Neural progenitor cell (in vitro differentiated cells): ENCODE data around the gene CMTM1. TPM values are rescaled to one million over a fixed set of nuclear protein-coding genes. Genes with fewer than 3 reads are reported as not detected.

Source experiments
- DNase-seq: peaks from one replicate; pipeline ENCODE4 v3.0.0-alpha.2; 2016; ENCODE audit warnings: low spot score
- H2AFZ ChIP-seq: fragments of 200-600 bp; sonication (generic); replicated peaks from 2 replicates; pipeline ENCODE4 v1.6.1; 2016; ENCODE audit warnings: antibody characterized with exemption
- H3F3A ChIP-seq: fragments of 200-600 bp; sonication (generic); 2 replicates; pipeline ENCODE4 v1.6.1; 2016; ENCODE audit warnings: antibody characterized with exemption, low read depth
- H3K27ac ChIP-seq: fragments of 200-600 bp; sonication (generic); 2 replicates; pipeline ENCODE4 v1.5.1; 2016; ENCODE audit warnings: mild to moderate bottlenecking
- H3K27me3 ChIP-seq: fragments of 200-600 bp; sonication (generic); 2 replicates; pipeline ENCODE4 v1.6.1; 2016; ENCODE audit warnings: mild to moderate bottlenecking, moderate library complexity
- H3K36me3 ChIP-seq: fragments of 200-600 bp; sonication (generic); 2 replicates; pipeline ENCODE4 v1.5.1; 2016
- H3K4me1 ChIP-seq: fragments of 200-600 bp; sonication (generic); 2 replicates; pipeline ENCODE4 v1.6.1; 2016; ENCODE audit warnings: mixed run types
- H3K4me2 ChIP-seq: fragments of 200-600 bp; sonication (generic); 2 replicates; pipeline ENCODE4 v1.6.1; 2016
- H3K4me3 ChIP-seq: fragments of 200-600 bp; sonication (generic); 2 replicates; pipeline ENCODE4 v1.5.1; 2016
- H3K79me2 ChIP-seq: fragments of 200-600 bp; sonication (generic); 2 replicates; pipeline ENCODE4 v1.6.1; 2016; ENCODE audit warnings: low read depth
- H3K9ac ChIP-seq: fragments of 200-600 bp; sonication (generic); 2 replicates; pipeline ENCODE4 v1.6.1; 2016
- H3K9me3 ChIP-seq: fragments of 200-600 bp; sonication (generic); 2 replicates; pipeline ENCODE4 v1.5.1; 2016; ENCODE audit warnings: low read depth
- H4K20me1 ChIP-seq: fragments of 200-600 bp; sonication (generic); 2 replicates; pipeline ENCODE4 v1.6.1; 2016; ENCODE audit warnings: low read depth
- H3K27ac Mint-ChIP-seq: 3 replicates; pipeline ENCODE4 v1.8.0; 2021; ENCODE audit warnings: mixed read lengths
- H3K27me3 Mint-ChIP-seq: 2 replicates; pipeline ENCODE4 v1.8.0; 2022; ENCODE audit warnings: low read depth, mild to moderate bottlenecking, inconsistent platforms, moderate library complexity, mixed read lengths; ENCODE audit not compliant: insufficient read depth
- H3K36me3 Mint-ChIP-seq: 3 replicates; pipeline ENCODE4 v1.8.0; 2021; ENCODE audit warnings: mixed read lengths
- H3K4me1 Mint-ChIP-seq: 3 replicates; pipeline ENCODE4 v1.8.0; 2021; ENCODE audit warnings: mixed read lengths
- H3K4me3 Mint-ChIP-seq: 3 replicates; pipeline ENCODE4 v1.8.0; 2021; ENCODE audit warnings: mild to moderate bottlenecking, moderate library complexity, mixed read lengths
- H3K9me3 Mint-ChIP-seq: 3 replicates; pipeline ENCODE4 v1.8.0; 2020; ENCODE audit warnings: mixed read lengths
- EZH2 ChIP-seq: fragments of 200-600 bp; sonication (generic); IDR thresholded peaks from 2 replicates; pipeline ENCODE4 v1.6.1; 2017; ENCODE audit warnings: antibody characterized with exemption, mild to moderate bottlenecking, moderate library complexity
- EZH2phosphoT487 ChIP-seq: fragments of 200-600 bp; sonication (generic); IDR thresholded peaks from 2 replicates; pipeline ENCODE4 v1.6.1; 2017; ENCODE audit warnings: antibody characterized with exemption
- total RNA-seq: library from RNA; depleted of rRNA; stranded (reverse); fragments of >200 nt; gene quantifications from 2 replicates; pipeline ENCODE4 v1.2.3, GENCODE V29; 2015; ENCODE audit warnings: low replicate concordance
- TF ChIP-seq, protein P1 (sequence below): fragments of 200-600 bp; sonication (generic); IDR thresholded peaks from 2 replicates; pipeline ENCODE4 v1.5.1; 2017; ENCODE audit warnings: antibody characterized with exemption, mild to moderate bottlenecking

Gene CMTM1
- total RNA-seq, 1 donor from 2014 or later: not detected

DNA sequence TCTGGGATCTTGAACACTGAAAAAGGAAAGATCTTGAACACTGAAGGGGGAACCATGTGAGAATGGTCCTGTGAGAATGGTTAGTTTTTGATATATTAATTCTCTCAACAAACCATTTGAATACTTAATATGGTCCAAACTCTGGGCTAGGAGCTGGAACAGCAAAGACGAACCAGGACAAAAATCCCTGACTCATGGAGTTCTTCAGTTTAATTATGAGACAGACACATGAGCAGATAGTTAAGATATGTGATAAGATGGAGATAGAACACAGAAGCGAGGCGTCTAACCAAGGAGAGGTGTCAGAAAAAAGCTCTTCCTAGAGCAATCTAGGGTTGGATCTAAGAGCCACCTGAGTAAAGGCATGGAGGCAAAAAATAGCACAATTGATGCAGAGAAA lies 12.2 kb upstream of the CMTM1 start:
- no peak overlapping the region for H3K4me2 ChIP-seq
- peaks cover 5% of the 10 kb centered on the region for H3K9me3 Mint-ChIP-seq
- H3K4me1 Mint-ChIP-seq: peaks cover 22% of the 10 kb centered on the region
- H3K9me3 ChIP-seq: no peaks in the 10 kb centered on the region
- peaks cover 15% of the 10 kb centered on the region for H3K4me1 ChIP-seq
- H3K4me3 ChIP-seq: no peak overlapping the region
- H3K4me3 Mint-ChIP-seq: no peak overlapping the region
- H3K36me3 Mint-ChIP-seq: peaks cover 17% of the 10 kb centered on the region
- peaks cover 24% of the 10 kb centered on the region for H3F3A ChIP-seq
- H3K79me2 ChIP-seq: peaks cover 12% of the 10 kb centered on the region
- TF ChIP-seq, protein P1, sequence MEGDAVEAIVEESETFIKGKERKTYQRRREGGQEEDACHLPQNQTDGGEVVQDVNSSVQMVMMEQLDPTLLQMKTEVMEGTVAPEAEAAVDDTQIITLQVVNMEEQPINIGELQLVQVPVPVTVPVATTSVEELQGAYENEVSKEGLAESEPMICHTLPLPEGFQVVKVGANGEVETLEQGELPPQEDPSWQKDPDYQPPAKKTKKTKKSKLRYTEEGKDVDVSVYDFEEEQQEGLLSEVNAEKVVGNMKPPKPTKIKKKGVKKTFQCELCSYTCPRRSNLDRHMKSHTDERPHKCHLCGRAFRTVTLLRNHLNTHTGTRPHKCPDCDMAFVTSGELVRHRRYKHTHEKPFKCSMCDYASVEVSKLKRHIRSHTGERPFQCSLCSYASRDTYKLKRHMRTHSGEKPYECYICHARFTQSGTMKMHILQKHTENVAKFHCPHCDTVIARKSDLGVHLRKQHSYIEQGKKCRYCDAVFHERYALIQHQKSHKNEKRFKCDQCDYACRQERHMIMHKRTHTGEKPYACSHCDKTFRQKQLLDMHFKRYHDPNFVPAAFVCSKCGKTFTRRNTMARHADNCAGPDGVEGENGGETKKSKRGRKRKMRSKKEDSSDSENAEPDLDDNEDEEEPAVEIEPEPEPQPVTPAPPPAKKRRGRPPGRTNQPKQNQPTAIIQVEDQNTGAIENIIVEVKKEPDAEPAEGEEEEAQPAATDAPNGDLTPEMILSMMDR: no peak
- TF ChIP-seq EZH2phosphoT487: no peak
- no peak for TF ChIP-seq EZH2
- H2AFZ ChIP-seq: no peak overlapping the region
- H3K27me3 ChIP-seq: peaks cover 13% of the 10 kb centered on the region
- no peaks in the 10 kb centered on the region for H4K20me1 ChIP-seq
- peaks cover 12% of the 10 kb centered on the region for H3K27me3 Mint-ChIP-seq
- no peak overlapping the region for H3K27ac ChIP-seq
- H3K36me3 ChIP-seq: no peaks in the 10 kb centered on the region
- no peak overlapping the region for H3K27ac Mint-ChIP-seq
- DNase-seq: no peak
- H3K9ac ChIP-seq: no peak overlapping the region

DNA sequence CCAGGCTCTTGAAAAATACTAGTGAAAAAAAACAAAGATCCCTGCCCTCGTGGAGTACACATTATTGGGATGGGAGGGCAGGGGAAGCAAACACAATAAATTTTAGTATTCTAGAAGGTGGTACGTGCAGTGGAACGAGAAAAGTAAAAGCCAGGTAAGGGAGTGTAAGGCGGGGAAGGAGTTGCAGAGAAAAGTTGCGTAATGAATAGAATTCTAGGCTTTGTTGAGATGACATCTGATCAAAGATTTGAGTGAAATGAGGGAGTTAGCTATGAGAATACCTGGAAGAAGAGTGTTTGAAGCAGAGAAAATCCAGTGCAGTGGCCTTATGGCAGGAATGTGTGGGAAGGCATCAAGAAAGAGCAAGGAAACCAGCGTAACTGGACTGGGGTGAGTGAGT lies 11.7 kb upstream of the CMTM1 start:
- H3K27ac Mint-ChIP-seq: no peak overlapping the region
- peaks cover 19% of the 10 kb centered on the region for H3K4me1 Mint-ChIP-seq
- H4K20me1 ChIP-seq: no peaks in the 10 kb centered on the region
- TF ChIP-seq EZH2 (no peak), EZH2phosphoT487 (no peak)
- TF ChIP-seq, protein P1: no peak
- no peak overlapping the region for H3K4me3 Mint-ChIP-seq
- peaks cover 10% of the 10 kb centered on the region for H3K4me1 ChIP-seq
- H3K9ac ChIP-seq: no peak overlapping the region
- no peak overlapping the region for H3K4me3 ChIP-seq
- no peak overlapping the region for H2AFZ ChIP-seq
- peaks cover 13% of the 10 kb centered on the region for H3K27me3 ChIP-seq
- H3F3A ChIP-seq: peaks cover 19% of the 10 kb centered on the region
- no peak for DNase-seq
- no peaks in the 10 kb centered on the region for H3K36me3 ChIP-seq
- peaks cover 10% of the 10 kb centered on the region for H3K27me3 Mint-ChIP-seq
- H3K27ac ChIP-seq: no peak overlapping the region
- peaks cover 5% of the 10 kb centered on the region for H3K9me3 Mint-ChIP-seq
- H3K36me3 Mint-ChIP-seq: peaks cover 17% of the 10 kb centered on the region
- no peak overlapping the region for H3K4me2 ChIP-seq
- H3K9me3 ChIP-seq: no peaks in the 10 kb centered on the region
- peaks cover 12% of the 10 kb centered on the region for H3K79me2 ChIP-seq

- no peaks in the 10 kb centered on the region for H4K20me1 ChIP-seq
- no peak overlapping the region for H3K27ac ChIP-seq
- TF ChIP-seq EZH2phosphoT487: no peak
- TF ChIP-seq, protein P1: no peak
- no peak for TF ChIP-seq EZH2
- Mint-ChIP-seq H3K27ac (no peak overlapping the region), H3K27me3 (no peaks in the 10 kb centered on the region), H3K9me3 (no peaks in the 10 kb centered on the region), H3K36me3 (peaks cover 10% of the 10 kb centered on the region), H3K4me3 (no peak overlapping the region), H3K4me1 (no peaks in the 10 kb centered on the region)
- H3F3A ChIP-seq: no peaks in the 10 kb centered on the region
- no peaks in the 10 kb centered on the region for H3K36me3 ChIP-seq
- no peaks in the 10 kb centered on the region for H3K79me2 ChIP-seq
- no peak overlapping the region for H3K4me3 ChIP-seq
- H3K9me3 ChIP-seq: no peaks in the 10 kb centered on the region
- no peaks in the 10 kb centered on the region for H3K27me3 ChIP-seq
- H2AFZ ChIP-seq: no peak overlapping the region
- no peak overlapping the region for H3K4me2 ChIP-seq
- H3K4me1 ChIP-seq: no peaks in the 10 kb centered on the region
- no peak for DNase-seq
- H3K9ac ChIP-seq: no peak overlapping the region
Measured at GRCh38 chr16:66560107-66560506, 6.1 kb upstream of the CMTM1 start.
